Head of caudate nucleus (tissue), 42 donors: ENCODE data around the gene LITAF.
"Not testable (repeated sequence)": the region's sequence is repeated elsewhere in the genome, so short reads cannot be mapped to it uniquely, and the experiment has no call there.

ENCODE experiments used
- DNase-seq, 42 donors: peaks; one replicate each; pipeline versions ENCODE4 v3.0.0 to v3.0.0-alpha.2; 2020 to 2021; ENCODE audit warnings: mixed read lengths in 7 of 42
- intact Hi-C: fragments of 100-400 bp; cut with DNase I; formaldehyde crosslinking; loops from one replicate; pipeline ENCODE4 v1.15.0; 2022

The LITAF gene

DNA sequence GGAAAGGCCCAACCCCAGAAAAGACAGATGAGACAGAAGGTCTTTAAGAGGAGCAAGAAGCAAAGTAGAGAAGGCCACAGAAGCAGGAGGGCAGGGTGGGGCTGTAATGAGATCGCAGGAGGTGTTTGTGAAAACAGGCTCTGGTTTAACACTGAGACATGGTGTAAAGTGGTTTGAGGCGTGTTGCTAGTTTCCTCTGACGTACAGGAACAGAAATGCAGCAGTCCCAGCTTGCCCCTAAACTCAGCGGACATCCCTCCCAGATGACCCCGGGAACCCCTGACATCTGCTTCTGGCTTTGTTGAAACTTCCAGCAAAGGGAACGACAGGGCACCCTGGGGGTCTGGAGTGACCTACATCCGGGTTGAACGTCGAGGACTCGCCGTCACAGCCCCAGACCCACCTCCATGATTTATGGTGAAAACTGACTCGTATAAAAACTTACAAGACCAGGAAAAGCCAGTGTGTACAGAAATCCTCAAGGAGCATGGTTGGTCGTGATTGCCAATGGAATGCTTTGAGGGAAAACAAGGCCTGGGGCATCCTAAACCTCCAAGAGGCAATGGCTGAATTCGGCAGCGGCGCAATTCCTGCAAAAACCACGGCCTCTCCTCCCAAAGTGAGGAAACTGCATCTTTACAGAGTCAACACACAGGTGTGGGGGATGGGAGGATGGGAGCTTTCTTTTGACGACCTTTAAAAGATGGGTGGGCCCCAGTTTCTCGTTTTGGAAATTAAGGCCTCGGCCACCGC, 25.8 kb downstream of the LITAF start:
- intact Hi-C loops = no loop called here

DNA sequence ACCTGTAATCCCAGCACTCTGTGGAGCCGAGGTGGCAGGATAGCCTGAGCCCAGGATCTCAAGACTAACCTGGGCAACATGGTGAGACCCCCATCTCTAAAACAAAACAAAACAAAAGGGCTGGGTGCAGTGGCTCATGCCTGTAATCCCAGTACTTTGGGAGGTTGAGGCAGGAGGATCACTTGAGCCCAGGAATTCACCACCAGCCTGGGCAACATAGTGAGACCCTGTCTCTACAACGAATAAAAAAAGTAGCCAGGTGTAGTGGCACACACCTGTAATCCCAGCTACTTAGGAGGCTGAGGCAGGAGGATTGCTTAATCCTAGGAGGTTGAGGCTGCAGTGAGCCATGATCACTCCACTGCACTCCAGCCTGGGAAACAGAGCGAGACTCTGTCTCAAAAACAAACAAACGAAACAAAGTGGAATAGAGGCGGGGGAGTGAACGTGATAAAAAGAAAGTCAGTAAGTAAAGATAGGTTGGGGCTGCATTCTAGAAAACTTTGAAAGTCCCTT, 28.4 kb downstream of the LITAF start:
- DNase-seq, intact Hi-C loops: not testable (repeated sequence)

More for the DNA sequence above, 25.8 kb downstream of the LITAF start:
- DNase-seq = no peak

- peak; percentile 42 to 90 (median 76) for DNase-seq
- intact Hi-C loops = no loop called here
Measured at GRCh38 chr16:11557801-11558200, 28.9 kb downstream of the LITAF start.

DNA sequence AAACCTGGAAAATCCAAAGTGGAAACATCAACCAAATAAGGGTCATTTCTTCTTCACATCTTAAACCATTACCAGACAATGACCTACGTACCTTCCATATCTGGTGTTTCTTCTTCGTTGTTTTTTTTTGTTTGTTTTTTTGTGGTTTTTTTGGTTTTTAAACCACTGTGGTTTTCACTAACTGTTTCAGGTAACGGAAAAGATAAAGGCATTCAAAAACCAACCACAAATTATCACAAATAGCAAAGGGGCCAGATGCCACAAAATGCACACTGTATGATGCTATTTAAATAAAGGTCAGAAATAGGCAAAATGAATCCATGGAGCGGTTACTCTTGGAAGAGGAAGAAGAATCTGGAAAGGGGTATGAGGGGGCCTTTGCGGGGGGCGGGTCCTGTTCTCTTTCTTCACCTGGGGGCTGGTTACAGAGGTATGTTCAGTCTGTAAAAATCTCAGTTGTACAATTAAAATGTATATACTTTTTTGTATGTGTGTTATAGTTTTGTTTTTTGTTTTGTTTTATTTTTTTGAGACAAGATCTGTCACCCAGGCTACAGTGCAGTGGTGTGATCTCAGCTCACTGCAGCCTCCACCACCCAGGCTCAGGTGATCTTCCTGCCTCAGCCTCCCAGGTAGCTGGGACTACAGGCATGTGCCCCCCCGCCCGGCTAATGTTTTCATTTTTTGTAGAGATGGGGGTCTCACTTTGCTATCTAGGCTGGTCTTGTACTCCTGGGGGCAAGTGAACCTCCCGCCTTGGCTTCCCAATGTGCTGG, 29.6 kb downstream of the LITAF start:
- peak in 2 of 42 donors; percentile 8 to 39 for DNase-seq
- intact Hi-C loops = no loop called here

DNA sequence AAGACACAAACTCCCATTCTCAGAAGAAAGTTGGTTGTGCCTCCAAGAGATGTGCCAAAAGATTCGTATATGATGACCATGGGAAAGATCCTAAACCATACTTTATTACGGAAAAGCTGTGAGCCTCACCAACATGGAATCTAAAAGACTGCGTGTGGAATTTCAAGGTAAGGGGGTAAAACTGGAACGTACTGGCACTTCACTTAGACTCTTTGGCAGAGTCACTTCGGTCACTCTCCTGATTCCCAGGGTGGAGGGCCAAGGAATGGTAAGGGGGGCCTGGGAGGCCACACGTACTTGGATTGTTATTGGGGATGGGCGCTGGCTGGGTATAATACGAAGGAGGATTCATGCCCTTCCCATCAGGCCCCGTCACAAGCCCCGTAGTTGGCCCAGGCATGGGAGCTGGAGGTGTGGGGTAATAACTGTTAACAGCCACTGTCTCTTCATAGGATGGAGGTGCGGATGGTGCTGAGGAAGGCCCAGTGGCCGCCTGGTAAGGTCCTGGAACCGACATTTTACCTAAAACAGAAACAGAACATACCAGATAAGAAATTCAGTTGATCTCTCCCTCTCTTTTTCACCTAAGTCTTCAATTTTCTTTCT, 30.4 kb downstream of the LITAF start:
- no peak for DNase-seq
- intact Hi-C loops = no loop called here

DNA sequence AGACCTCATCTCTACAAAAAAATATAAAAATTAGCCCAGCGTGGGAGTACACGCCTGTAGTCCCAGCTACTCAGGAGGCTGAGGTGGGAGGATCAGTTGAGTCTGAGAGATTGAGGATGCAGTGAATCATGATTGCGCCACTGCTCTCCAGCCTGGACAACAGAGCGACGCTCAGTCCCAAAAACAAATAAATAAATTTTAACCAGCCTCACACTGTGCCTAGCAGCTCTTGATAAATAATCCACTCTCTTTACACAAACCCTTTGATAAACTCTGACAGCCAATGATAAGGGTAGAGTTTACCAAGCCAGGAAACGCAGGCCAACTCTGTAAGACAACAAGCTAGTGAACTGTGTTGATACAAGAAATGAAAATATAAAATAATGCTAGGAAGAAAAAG, 32.7 kb downstream of the LITAF start:
- intact Hi-C loops = no loop called here
- DNase-seq = no peak

DNA sequence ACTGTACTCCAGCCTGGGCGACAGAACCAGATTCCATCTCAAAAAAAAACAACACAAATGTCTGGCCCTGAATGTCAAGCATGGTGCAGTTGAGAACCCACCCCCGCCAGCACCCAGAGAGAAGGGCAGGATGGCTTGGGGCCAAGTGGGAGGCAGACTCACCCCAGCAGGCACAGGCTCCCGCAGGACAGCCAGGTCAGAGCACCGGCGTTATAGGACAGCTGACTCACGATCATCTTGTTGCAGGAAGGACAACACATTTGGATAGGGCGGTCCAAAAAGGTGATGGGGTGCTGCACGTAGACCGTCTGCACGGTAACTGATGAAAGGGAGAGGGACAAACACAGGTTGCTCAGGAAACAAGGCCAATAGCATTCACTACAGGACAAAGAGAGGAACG, 33.3 kb downstream of the LITAF start:
- intact Hi-C loops = no loop called here

DNA sequence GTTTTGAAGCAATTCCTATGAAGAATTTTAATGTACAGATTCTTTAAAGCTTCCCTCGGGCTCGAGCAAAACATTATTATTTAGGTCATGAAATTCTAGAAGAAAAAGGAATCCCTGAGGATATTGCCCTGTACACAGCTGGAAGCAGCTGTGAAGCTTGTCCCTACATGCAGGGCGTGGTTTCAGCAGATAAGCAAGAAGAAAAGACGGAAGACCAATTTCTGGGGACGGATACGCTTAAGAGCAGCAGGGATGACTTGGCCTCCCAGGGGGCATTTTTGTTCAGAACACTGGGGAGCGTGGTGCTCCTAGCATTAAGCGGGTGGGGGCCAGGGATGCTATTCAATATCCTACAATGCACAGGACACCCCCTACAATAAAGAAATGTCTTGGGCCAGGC, 34.3 kb downstream of the LITAF start:
- DNase-seq = no peak
- intact Hi-C loops = no loop called here

More for the DNA sequence above, 33.3 kb downstream of the LITAF start:
- DNase-seq = no peak

GRCh38 chr16:11551842-11552241, 34.9 kb downstream of the LITAF start:
- intact Hi-C loops = no loop called here

GRCh38 chr16:11550791-11551498, 35.8 kb downstream of the LITAF start:
- intact Hi-C loops = no loop called here
- DNase-seq = no peak

More at GRCh38 chr16:11551842-11552241, 34.9 kb downstream of the LITAF start:
- DNase-seq = no peak

DNA sequence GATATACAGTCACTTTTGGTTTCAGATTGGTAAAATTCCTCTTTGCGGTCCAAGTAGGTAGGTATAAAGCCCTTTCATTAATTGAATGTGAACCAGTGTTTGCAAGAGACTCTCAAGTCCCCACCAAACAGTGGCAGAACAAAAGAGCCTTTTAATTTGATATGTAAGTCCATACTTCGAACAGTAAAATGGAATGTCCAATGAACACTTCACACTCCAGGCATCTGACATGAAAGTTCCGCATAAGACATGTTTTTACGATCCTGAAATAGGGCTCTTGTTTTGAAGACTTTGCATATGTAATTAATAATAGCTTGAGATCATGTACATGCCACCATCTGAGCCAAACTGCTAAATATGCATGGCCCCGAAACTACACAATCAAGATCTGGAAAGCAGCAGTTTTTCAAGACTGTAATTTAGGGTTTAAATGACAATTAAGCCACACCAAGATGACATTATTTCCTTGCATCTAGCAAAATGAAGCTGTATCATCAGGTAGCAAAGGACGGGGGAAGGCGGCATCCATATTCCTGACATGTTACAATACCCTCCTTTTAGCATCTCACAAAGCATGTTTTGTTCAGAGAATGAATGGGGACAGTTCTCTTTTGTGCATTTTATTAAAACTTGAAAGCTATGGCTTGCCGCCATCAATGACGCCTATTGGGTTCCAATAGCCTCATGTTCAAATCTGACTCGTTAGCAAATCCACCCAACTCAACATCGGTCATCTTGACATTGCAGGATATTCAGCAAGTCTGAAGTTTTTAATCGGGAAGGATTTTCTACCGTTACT, 39.4 kb downstream of the LITAF start:
- intact Hi-C loops = no loop called here

DNA sequence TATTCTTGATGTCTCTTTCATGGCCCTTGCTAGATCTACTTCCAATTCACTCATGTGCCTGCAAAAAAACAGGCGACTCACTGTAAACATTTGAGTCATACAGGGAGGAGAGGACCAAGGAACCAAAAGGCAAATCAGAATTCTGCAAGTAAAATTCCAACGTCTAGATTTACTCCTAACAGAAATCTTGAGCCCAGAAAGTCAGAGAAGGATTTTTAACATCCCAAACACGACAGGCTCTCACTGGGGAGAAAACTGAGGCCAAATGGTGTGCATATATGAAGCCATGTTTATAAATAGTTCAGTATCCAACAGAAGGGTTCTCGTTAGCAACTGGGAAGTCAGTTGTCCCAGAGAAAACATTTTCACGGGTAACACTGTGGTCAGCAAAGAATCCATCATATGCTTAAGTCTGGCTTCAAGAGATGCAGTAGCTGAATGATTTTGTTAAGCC, 40.1 kb downstream of the LITAF start:
- no peak for DNase-seq
- intact Hi-C loops = no loop called here

More for the DNA sequence above, 39.4 kb downstream of the LITAF start:
- peak in 40 of 42 donors; percentile 20 to 92 (median 69) for DNase-seq

GRCh38 chr16:11543661-11544393, 42.9 kb downstream of the LITAF start:
- intact Hi-C loops = no loop called here
- no peak for DNase-seq

- no peak for DNase-seq
- intact Hi-C loops = no loop called here
Measured at GRCh38 chr16:11542069-11542744, 44.5 kb downstream of the LITAF start.

GRCh38 chr16:11539641-11540050, 47.1 kb downstream of the LITAF start:
- intact Hi-C loops = no loop called here

GRCh38 chr16:11538880-11539279, 47.8 kb downstream of the LITAF start:
- DNase-seq = no peak
- intact Hi-C loops = no loop called here

More at GRCh38 chr16:11539641-11540050, 47.1 kb downstream of the LITAF start:
- DNase-seq = peak in 8 of 42 donors; percentile 15 to 60 (median 43)
